ENCODE measurements around the gene OR56A4. TPM values are rescaled to one million over a fixed set of nuclear protein-coding genes. Genes with fewer than 3 reads are reported as not detected.

OR56A4 gene
- total RNA-seq (2014; rRNA removed): not detected in 2 replicates
- Bru-seq, nascent RNA: not detected
- BruChase-seq, experiment 1, labeled RNA remaining after a 6-hour chase: percentile 9 among the genes with signal in this experiment
- BruChase-seq, experiment 2, labeled RNA remaining after a 2-hour chase: percentile 8 among the genes with signal in this experiment
- long read RNA-seq: 0 reads

GRCh38 chr11:6006846-6007245 is at the start of gene OR56A4:
Gene OR56A4 (minus strand): TSS chr11:6006946. CDS start chr11:6002992, 3,954 bp downstream.
- Histone ChIP-seq H2AFZ (ENCODE audit: low read length) (no peak within 1 kb of the TSS), H4K20me1 (ENCODE audit: low read length) (no peaks in the 10 kb centered on the region), H3K4me1 (ENCODE audit: insufficient read depth, low read length) (no peaks in the 10 kb centered on the region), H3K9me3 (ENCODE audit: low read length) (no peaks in the 10 kb centered on the region), H3K9me2 (replicated peaks; ENCODE audit: low read length) (no peaks in the 10 kb centered on the region), H3K79me2 (ENCODE audit: low read length) (no peaks in the 10 kb centered on the region), H3F3A (ENCODE audit: low read length, unreplicated experiment) (no peaks in the 10 kb centered on the region), H3K9ac (ENCODE audit: low read length) (no peak within 1 kb of the TSS), H3K27me3 (ENCODE audit: low read length) (peaks cover 29% of the 10 kb centered on the region), H3K27ac (ENCODE audit: low read length) (no peak within 1 kb of the TSS), H3K4me3 (ENCODE audit: low read length) (no peak within 1 kb of the TSS), H3K4me2 (ENCODE audit: low read length) (no peak within 1 kb of the TSS), H3K36me3 (ENCODE audit: low read depth, low read length) (no peaks in the 10 kb centered on the region)
- DNase-seq (no peak), ATAC-seq (no peak)
- TF ChIP-seq EZH2 (IDR thresholded peaks at IDR 0.05; ENCODE audit: low read length, unreplicated experiment): no peak
- no peak for TF ChIP-seq CTCF (conservative IDR thresholded peaks at IDR 0.05; ENCODE audit: low read depth, low read length)
- no peak for TF ChIP-seq EZH2phosphoT487 (IDR thresholded peaks at IDR 0.05; ENCODE audit: borderline replicate concordance, low read length)
- CTCF ChIA-PET: no interaction called here
- POLR2A ChIA-PET (ENCODE audit: unreplicated experiment): no interaction called here
- intact Hi-C loops (cut with micrococcal nuclease): no loop called here
- no TSS peak for BruUV-seq (replicated peaks)

- POLR2A ChIA-PET (ENCODE audit: unreplicated experiment): no interaction called here
- no peaks in the 10 kb centered on the region for H3K4me1 ChIP-seq (ENCODE audit: insufficient read depth, low read length)
- H3K4me3 ChIP-seq (ENCODE audit: low read length): no peak overlapping the region
- H3K4me2 ChIP-seq (ENCODE audit: low read length): no peak overlapping the region
- H3K36me3 ChIP-seq (ENCODE audit: low read depth, low read length): no peaks in the 10 kb centered on the region
- CTCF ChIA-PET: no interaction called here
- BruUV-seq (replicated peaks): no TSS peak
- no peak overlapping the region for H3K9ac ChIP-seq (ENCODE audit: low read length)
- H3F3A ChIP-seq (ENCODE audit: low read length, unreplicated experiment): no peaks in the 10 kb centered on the region
- no peaks in the 10 kb centered on the region for H4K20me1 ChIP-seq (ENCODE audit: low read length)
- H3K79me2 ChIP-seq (ENCODE audit: low read length): no peaks in the 10 kb centered on the region
- DNase-seq: no peak
- peaks cover 25% of the 10 kb centered on the region for H3K27me3 ChIP-seq (ENCODE audit: low read length)
- intact Hi-C loops (cut with micrococcal nuclease): no loop called here
- no peak overlapping the region for H3K27ac ChIP-seq (ENCODE audit: low read length)
- H3K9me3 ChIP-seq (ENCODE audit: low read length): no peaks in the 10 kb centered on the region
- no peak for ATAC-seq
- no peaks in the 10 kb centered on the region for H3K9me2 ChIP-seq (replicated peaks; ENCODE audit: low read length)
- no peak overlapping the region for H2AFZ ChIP-seq (ENCODE audit: low read length)
- no peak for TF ChIP-seq EZH2phosphoT487 (IDR thresholded peaks at IDR 0.05; ENCODE audit: borderline replicate concordance, low read length)
- no peak for TF ChIP-seq EZH2 (IDR thresholded peaks at IDR 0.05; ENCODE audit: low read length, unreplicated experiment)
- TF ChIP-seq CTCF (conservative IDR thresholded peaks at IDR 0.05; ENCODE audit: low read depth, low read length): no peak
Measured at GRCh38 chr11:6055569-6055968, 48.8 kb upstream of the OR56A4 start.

- H3K9me3 ChIP-seq (ENCODE audit: low read length): no peaks in the 10 kb centered on the region
- H3K27me3 ChIP-seq (ENCODE audit: low read length): peaks cover 25% of the 10 kb centered on the region
- H3K27ac ChIP-seq (ENCODE audit: low read length): no peak overlapping the region
- no peak overlapping the region for H2AFZ ChIP-seq (ENCODE audit: low read length)
- H4K20me1 ChIP-seq (ENCODE audit: low read length): no peaks in the 10 kb centered on the region
- H3K9ac ChIP-seq (ENCODE audit: low read length): no peak overlapping the region
- no peak overlapping the region for H3K4me2 ChIP-seq (ENCODE audit: low read length)
- no peaks in the 10 kb centered on the region for H3F3A ChIP-seq (ENCODE audit: low read length, unreplicated experiment)
- no peaks in the 10 kb centered on the region for H3K9me2 ChIP-seq (replicated peaks; ENCODE audit: low read length)
- ChIA-PET POLR2A (ENCODE audit: unreplicated experiment) (no interaction called here), CTCF (no interaction called here)
- TF ChIP-seq CTCF (conservative IDR thresholded peaks at IDR 0.05; ENCODE audit: low read depth, low read length) (no peak), EZH2 (IDR thresholded peaks at IDR 0.05; ENCODE audit: low read length, unreplicated experiment) (no peak), EZH2phosphoT487 (IDR thresholded peaks at IDR 0.05; ENCODE audit: borderline replicate concordance, low read length) (no peak)
- intact Hi-C loops (cut with micrococcal nuclease): no loop called here
- ATAC-seq (no peak), DNase-seq (no peak)
- H3K36me3 ChIP-seq (ENCODE audit: low read depth, low read length): no peaks in the 10 kb centered on the region
- BruUV-seq (replicated peaks): no TSS peak
- H3K4me3 ChIP-seq (ENCODE audit: low read length): no peak overlapping the region
- no peaks in the 10 kb centered on the region for H3K4me1 ChIP-seq (ENCODE audit: insufficient read depth, low read length)
- no peaks in the 10 kb centered on the region for H3K79me2 ChIP-seq (ENCODE audit: low read length)
Measured at GRCh38 chr11:6052374-6052773, 45.6 kb upstream of the OR56A4 start.

Data from PC-3 (cell line).